Activated T-cell treated with anti-CD3 and anti-CD28 coated beads, Interleukin-2, amount 50 U/mL, for 72 hours (primary cell): ENCODE measurements around the gene LPP. TPM values are rescaled to one million over a fixed set of nuclear protein-coding genes. Genes with fewer than 3 reads are reported as not detected.

Experiments used
- ATAC-seq, 2 donors: fragments of 150-1000 bp; cut with Tn5 transposase; replicated peaks in 1 of 2; 2 replicates each; pipeline ENCODE4 v1.10.0; 2021; ENCODE audit warnings: moderate library complexity in 2 of 2, mild to moderate bottlenecking in 1 of 2
- DNase-seq, 2 donors: peaks; one replicate each; pipeline ENCODE4 v3.0.0; 2021 to 2022; ENCODE audit warnings: mixed read lengths in 1 of 2
- H3K27ac Mint-ChIP-seq: one replicate; pipeline ENCODE4 v1.8.0; 2022; ENCODE audit warnings: mild to moderate bottlenecking, moderate library complexity, mixed read lengths
- H3K27me3 Mint-ChIP-seq: one replicate; pipeline ENCODE4 v1.8.0; 2022; ENCODE audit warnings: low read depth, mixed read lengths
- H3K36me3 Mint-ChIP-seq, 2 donors: one replicate each; pipeline ENCODE4 v1.8.0; 2022; ENCODE audit warnings: mixed read lengths in 2 of 2, mild to moderate bottlenecking in 1 of 2; ENCODE audit not compliant: insufficient read depth in 2 of 2
- H3K4me1 Mint-ChIP-seq: one replicate; pipeline ENCODE4 v1.8.0; 2022; ENCODE audit warnings: low read depth, mixed read lengths
- H3K4me3 Mint-ChIP-seq, 2 donors: one replicate each; pipeline ENCODE4 v1.8.0; 2022; ENCODE audit warnings: mild to moderate bottlenecking in 2 of 2, mixed read lengths in 2 of 2, moderate library complexity in 2 of 2
- H3K9me3 Mint-ChIP-seq, 2 donors: one replicate each; pipeline ENCODE4 v1.8.0; 2022; ENCODE audit warnings: mixed read lengths in 2 of 2
- total RNA-seq, 2 donors: library from RNA; stranded (reverse); gene quantifications; one replicate each; pipeline ENCODE4 v1.2.3, GENCODE V29; 2022

Gene LPP
- total RNA-seq, 2 donors from 2014 or later = 50.4 to 67.7 TPM

DNA sequence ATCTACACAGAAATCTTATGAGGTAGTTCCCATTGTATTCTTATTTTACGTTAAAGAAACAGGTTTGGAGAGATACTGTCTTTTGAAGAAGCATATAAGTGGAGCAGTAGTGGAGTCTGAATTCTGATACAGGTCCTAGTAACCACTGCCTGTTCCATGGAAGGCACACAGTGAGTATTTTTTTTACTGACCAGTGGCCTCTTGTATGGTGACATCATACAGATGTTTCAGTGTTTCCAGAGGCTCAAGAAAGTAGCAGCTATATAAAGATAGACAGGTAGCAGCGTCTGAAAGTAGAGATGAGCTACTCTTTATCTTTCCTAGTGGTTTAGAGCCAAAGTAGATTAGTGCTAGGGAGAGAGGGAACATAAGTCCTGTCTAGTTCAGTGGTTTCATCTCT, 173.5 kb downstream of the LPP start:
- H3K9me3 Mint-ChIP-seq = peaks cover 0 to 3% of the 10 kb centered on the region in 2 donors
- H3K4me1 Mint-ChIP-seq = peaks cover 78% of the 10 kb centered on the region
- ATAC-seq (no peak), DNase-seq (no peak)
- H3K36me3 Mint-ChIP-seq = peaks cover 7 to 9% of the 10 kb centered on the region in 2 donors
- no peak overlapping the region for H3K4me3 Mint-ChIP-seq
- H3K27ac Mint-ChIP-seq = no peak overlapping the region
- no peaks in the 10 kb centered on the region for H3K27me3 Mint-ChIP-seq

DNA sequence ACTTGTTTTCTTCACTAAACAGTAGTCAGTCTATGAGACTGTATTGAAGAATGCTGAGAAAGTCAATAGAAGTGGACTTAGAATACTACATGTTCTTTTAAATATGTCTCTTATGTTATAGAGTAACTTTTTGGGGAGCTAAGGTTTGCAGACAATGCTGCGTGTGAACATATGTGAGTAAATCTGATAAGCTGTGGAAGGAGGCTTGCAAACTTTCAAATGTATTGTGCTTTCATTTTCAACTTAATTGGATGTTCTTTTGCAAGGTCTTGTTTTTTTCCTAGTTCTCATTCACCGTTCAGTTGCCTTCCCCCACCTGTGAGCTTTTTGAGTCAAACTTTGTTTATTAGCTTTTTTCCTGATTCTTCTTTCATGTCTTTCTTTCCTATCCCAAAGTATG, 176.2 kb downstream of the LPP start:
- DNase-seq = no peak
- no peaks in the 10 kb centered on the region for H3K27me3 Mint-ChIP-seq
- H3K4me3 Mint-ChIP-seq = peak overlapping the region; percentile 68 to 74
- peaks cover 51% of the 10 kb centered on the region for H3K4me1 Mint-ChIP-seq
- no peaks in the 10 kb centered on the region for H3K9me3 Mint-ChIP-seq
- H3K27ac Mint-ChIP-seq = no peak overlapping the region
- peaks cover 2 to 4% of the 10 kb centered on the region in 2 donors for H3K36me3 Mint-ChIP-seq
- peak; percentile 29 to 53 for ATAC-seq

DNA sequence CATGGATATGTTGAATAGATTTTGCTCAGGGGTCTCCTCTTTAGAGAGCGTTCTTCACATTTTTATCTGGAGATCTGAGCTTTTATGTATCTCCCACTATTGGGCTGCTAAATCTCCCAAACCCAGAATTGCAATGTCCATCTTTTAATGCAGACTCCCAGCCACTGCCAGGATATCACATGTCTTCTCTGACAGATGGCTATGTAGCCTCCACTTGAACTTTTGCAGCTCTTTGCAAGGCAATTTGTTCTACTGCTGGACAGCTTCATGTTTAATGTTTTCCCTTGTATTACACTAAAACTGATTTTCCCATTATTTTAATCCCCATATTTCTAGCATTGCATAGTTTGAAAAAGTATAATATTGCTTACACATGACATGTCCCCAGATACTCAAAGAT, 177.2 kb downstream of the LPP start:
- Mint-ChIP-seq H3K4me1 (peaks cover 40% of the 10 kb centered on the region), H3K9me3 (no peaks in the 10 kb centered on the region)

DNA sequence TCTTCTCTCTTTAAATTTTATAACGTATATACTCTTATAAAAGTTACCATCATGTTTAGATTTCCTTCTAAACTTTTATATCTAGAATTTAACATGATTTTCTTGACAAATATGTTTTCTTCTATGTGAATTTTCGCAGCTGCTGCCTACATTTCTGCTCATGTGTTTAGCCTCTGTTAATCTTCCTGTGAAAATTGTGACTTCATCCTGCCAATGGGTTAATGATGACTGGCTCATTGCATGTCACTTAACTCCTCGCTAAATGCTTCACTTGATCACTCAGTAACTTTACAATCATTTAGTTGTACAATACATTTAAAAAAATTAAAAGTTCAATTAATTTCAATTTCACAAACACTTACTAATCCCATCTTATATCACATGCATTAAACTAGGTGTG, 178.1 kb downstream of the LPP start:
- DNase-seq (no peak), ATAC-seq (no peak)
- Mint-ChIP-seq H3K9me3 (no peaks in the 10 kb centered on the region), H3K4me1 (peaks cover 35% of the 10 kb centered on the region), H3K27ac (no peak overlapping the region), H3K36me3 (peaks cover 2% of the 10 kb centered on the region in 2 donors), H3K4me3 (no peak overlapping the region), H3K27me3 (no peaks in the 10 kb centered on the region)

More for the DNA sequence above, 177.2 kb downstream of the LPP start:
- DNase-seq = no peak
- H3K27ac Mint-ChIP-seq = no peak overlapping the region
- H3K36me3 Mint-ChIP-seq = peaks cover 2% of the 10 kb centered on the region in 2 donors
- no peaks in the 10 kb centered on the region for H3K27me3 Mint-ChIP-seq
- ATAC-seq = no peak
- peak overlapping the region in 1 of 2 donors; percentile 11 for H3K4me3 Mint-ChIP-seq

DNA sequence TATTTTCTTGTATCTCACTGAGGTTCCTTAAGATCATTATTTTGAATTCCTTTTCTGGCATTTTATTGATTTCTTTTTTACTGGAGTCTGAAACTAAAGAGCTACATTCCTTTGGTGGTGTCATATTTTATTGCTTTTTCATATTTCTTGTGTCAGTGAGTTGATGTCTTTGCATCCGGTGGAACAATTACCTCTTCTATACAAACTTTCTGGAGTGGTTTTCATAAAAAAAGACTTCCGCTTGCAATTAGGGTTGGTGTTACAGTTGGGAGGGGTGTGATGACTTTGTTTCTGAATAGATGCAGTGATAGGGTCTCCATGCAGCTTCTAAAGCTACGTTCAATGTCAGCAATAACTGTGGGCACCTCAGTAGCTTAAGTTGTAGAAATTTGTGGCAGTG, 181.7 kb downstream of the LPP start:
- Mint-ChIP-seq H3K27ac (no peak overlapping the region), H3K27me3 (no peaks in the 10 kb centered on the region), H3K4me3 (no peak overlapping the region), H3K36me3 (peaks cover 2% of the 10 kb centered on the region in 2 donors), H3K9me3 (no peaks in the 10 kb centered on the region), H3K4me1 (peaks cover 48% of the 10 kb centered on the region)
- ATAC-seq (no peak), DNase-seq (no peak)

DNA sequence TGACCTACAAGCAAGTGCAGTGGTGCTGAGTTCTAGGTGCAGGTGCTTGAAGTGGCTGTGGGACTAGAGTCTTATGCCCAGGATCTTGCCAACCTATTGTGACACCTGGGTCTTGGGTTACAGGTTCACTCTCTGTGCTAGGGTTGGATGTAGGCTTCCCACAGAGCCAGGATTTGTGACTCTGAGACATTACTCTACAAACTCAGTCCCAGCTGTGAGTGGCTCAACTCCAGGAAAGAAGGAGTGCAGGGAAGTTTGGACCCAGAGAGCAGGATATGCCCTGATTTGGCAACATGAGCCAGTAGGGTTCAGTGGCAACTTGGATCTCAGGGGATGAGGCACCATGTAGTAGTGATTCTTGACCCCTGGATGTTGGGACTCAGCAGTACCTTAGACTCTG, 182.2 kb downstream of the LPP start:
- H3K27ac Mint-ChIP-seq = no peak overlapping the region
- peaks cover 2% of the 10 kb centered on the region in 2 donors for H3K36me3 Mint-ChIP-seq

DNA sequence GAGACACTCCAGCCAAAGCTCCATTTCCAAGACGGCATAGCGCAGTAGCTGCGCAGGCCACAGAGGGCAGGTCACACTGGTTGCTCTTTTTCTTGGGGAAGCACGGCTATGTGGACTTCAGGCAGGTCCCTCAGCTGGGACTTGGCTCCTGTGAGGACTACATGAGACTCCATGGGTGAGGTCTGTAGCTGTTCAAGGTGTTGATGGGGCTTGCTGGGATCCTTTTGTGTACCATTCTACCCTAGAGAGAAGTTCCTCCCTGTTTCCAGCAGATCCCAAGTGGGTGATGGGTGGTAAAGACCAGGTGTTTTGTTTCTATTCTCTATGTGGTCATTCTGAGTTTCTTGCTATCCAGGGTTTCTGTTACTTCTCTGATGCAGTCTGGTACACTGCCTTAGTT, 183.3 kb downstream of the LPP start:
- no peaks in the 10 kb centered on the region for H3K9me3 Mint-ChIP-seq
- no peaks in the 10 kb centered on the region for H3K27me3 Mint-ChIP-seq
- no peak overlapping the region for H3K27ac Mint-ChIP-seq
- H3K4me3 Mint-ChIP-seq = no peak overlapping the region
- H3K36me3 Mint-ChIP-seq = peaks cover 0 to 11% of the 10 kb centered on the region in 2 donors
- H3K4me1 Mint-ChIP-seq = peaks cover 48% of the 10 kb centered on the region
- ATAC-seq (no peak), DNase-seq (no peak)

More for the DNA sequence above, 182.2 kb downstream of the LPP start:
- DNase-seq = no peak
- no peaks in the 10 kb centered on the region for H3K9me3 Mint-ChIP-seq
- ATAC-seq = no peak
- H3K4me1 Mint-ChIP-seq = peaks cover 48% of the 10 kb centered on the region
- H3K4me3 Mint-ChIP-seq = no peak overlapping the region
- H3K27me3 Mint-ChIP-seq = no peaks in the 10 kb centered on the region

DNA sequence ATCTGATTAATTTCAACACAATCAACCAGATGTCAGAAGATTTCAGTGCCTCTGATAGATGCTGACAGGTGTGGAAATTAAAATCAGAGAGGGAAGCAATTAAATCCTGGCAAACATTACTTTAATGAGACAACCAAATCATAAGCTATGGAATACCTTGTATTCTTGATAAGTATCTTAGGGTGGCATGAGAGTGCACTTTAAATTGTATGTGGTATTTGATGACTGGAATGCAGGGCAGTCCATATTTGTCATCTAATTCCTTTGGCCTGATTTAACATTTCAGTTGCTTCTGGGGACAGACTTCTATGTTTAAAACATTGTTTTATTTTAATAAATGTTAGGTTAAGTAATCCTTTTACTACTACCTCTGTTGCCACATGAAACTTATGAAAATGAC, 184.1 kb downstream of the LPP start:
- Mint-ChIP-seq H3K36me3 (peaks cover 0 to 11% of the 10 kb centered on the region in 2 donors), H3K27me3 (no peaks in the 10 kb centered on the region), H3K9me3 (no peaks in the 10 kb centered on the region), H3K27ac (peak overlapping the region; percentile 40), H3K4me1 (peaks cover 50% of the 10 kb centered on the region), H3K4me3 (peak overlapping the region; percentile 48 to 63)
- no peak for ATAC-seq
- DNase-seq = no peak

DNA sequence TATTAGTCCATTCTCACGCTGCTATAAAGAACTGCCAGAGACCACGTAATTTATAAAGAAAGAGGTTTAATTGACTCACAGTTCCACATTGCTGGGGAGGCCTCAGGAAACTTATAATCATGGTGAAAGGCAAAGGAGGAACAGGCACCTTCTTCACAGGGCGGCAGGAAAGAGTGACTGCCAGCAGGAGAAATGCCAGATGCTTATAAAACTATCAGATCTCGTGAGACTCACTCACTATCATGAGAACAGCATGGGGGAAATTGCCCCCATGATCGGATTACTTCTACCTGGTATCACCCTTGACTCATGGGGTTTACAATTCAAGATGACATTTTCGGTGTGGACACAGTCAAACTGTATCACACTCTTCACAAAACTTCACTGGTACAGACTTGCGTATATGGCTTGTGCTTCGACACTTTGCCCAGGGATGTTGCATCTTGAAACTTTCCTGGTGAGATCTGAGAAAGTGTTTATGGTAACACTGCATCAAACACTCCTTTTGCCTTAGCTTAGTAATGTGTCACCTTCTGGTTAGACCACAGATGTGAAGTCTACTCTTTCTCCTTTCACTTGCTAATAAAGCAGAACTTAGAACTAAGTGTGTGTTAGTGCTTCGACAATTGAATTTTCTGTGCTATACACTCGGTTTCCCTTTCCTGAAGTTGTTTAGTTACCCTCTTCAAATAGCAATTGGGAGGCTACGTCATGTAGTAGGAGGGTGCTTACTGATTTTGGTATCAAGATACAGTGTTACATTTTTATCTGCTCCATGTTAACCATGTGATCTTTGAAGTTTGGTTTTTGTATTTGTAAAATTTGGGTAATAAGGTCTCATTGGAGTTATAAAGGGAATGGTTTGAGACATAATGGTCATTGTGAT, 185.7 kb downstream of the LPP start:
- DNase-seq = peak; percentile 66 to 69
- H3K4me3 Mint-ChIP-seq = peak overlapping the region; percentile 70 to 89
- H3K27me3 Mint-ChIP-seq = no peaks in the 10 kb centered on the region
- H3K36me3 Mint-ChIP-seq = peaks cover 0 to 11% of the 10 kb centered on the region in 2 donors
- peak overlapping the region; percentile 94 for H3K27ac Mint-ChIP-seq
- peaks cover 58% of the 10 kb centered on the region for H3K4me1 Mint-ChIP-seq
- peak; percentile 91 to 93 for ATAC-seq
- no peaks in the 10 kb centered on the region for H3K9me3 Mint-ChIP-seq

DNA sequence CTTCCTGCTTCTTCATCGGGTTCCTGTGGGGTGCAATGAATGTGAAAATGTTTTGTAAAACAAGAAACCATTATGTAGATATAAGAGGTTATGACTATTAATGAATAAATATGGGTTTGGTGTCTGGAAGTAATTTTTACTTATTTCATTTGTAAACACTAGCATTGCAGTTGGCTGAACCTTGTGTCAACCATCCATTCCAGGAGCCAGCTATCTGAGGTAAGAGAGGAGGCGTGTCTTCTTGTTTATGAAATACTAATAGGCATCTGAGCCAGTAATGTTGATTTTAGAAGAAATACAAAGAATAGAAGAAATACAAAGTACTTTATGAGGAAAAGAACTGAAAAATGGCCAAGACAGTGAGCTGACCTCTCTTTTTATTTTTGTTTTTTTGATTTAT, 187.5 kb downstream of the LPP start:
- Mint-ChIP-seq H3K27ac (no peak overlapping the region), H3K4me3 (peak overlapping the region in 1 of 2 donors; percentile 89)

DNA sequence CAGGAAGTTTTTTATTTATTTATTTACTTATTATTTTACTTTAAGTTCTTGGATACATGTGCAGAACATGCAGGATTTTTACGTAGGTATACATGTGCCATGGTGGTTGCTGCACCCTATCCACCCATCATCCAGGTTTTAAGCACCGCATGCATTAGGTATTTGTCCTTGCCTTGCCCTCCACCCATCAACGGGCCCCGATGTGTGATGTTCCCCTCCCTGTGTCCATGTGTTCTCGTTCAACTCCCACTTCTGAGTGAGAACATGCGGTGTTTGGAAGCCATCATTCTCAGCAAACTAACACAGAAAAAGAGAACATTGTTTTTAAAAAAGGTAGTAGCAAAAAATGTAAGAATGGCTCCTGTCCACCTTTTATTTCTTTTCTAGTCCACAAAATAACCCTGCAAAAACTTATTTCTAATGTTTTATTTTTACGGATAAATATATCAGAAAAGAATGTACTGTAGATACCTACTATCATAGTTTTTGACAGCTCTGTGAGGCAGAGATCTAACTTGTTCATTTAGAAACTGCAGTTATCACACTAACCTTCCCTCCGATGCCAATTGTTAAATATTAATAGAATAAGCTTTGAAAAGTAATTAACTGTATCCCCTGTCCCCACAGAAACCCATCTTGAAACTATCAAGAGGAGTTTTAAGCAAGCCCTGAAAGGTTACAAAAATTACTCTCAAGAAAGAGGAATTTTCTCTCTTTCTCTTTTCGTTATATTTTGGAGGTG, 189.2 kb downstream of the LPP start:
- Mint-ChIP-seq H3K36me3 (peaks cover 3 to 11% of the 10 kb centered on the region in 2 donors), H3K4me1 (peaks cover 43% of the 10 kb centered on the region), H3K9me3 (no peaks in the 10 kb centered on the region), H3K27me3 (no peaks in the 10 kb centered on the region), H3K4me3 (no peak overlapping the region), H3K27ac (no peak overlapping the region)
- ATAC-seq (no peak), DNase-seq (no peak)

More for the DNA sequence above, 187.5 kb downstream of the LPP start:
- ATAC-seq (no peak), DNase-seq (no peak)
- H3K27me3 Mint-ChIP-seq = no peaks in the 10 kb centered on the region
- H3K36me3 Mint-ChIP-seq = peaks cover 0 to 11% of the 10 kb centered on the region in 2 donors
- H3K4me1 Mint-ChIP-seq = peaks cover 58% of the 10 kb centered on the region
- no peaks in the 10 kb centered on the region for H3K9me3 Mint-ChIP-seq

DNA sequence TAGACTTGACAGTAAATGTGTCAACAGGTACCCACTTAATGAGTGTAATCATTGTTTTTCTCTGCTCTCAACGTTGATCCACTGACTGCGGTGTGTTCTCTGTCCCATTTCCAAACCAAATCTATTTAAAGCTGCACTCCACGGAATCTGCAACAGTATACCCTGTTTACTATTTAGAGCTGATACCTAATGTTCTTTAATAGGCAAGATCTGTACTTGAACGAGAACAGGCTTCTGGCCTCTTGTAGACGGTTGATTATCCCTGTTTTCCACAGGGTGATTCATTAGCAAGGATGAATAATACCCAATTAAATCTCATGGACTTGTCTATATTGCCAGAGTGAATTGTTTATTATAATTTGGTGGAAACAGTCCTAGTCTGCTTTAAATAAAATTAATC, 189.9 kb downstream of the LPP start:
- ATAC-seq = no peak
- Mint-ChIP-seq H3K4me1 (peaks cover 37% of the 10 kb centered on the region), H3K9me3 (no peaks in the 10 kb centered on the region), H3K27ac (no peak overlapping the region), H3K27me3 (no peaks in the 10 kb centered on the region), H3K4me3 (no peak overlapping the region), H3K36me3 (peaks cover 3 to 10% of the 10 kb centered on the region in 2 donors)
- DNase-seq = no peak

DNA sequence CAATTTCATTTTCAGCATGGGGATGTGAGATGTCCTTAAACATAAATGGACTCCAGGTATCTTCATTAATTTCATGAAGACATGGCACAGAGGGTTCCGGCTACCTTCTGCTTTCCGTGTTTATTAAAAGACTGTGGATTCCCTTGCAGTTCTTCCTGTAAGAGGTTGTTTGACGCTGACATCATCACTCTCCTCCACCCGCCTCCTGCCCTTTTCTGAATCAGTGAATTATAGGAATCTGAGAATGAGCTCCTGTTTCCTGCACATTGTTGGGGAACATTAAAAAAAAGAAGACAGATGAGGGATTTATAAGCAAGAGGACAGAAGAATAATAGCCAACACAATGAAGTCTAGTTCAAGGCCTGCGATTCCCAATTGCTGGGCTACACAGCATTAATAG, 191.3 kb downstream of the LPP start:
- ATAC-seq (no peak), DNase-seq (no peak)
- no peak overlapping the region for H3K27ac Mint-ChIP-seq
- H3K9me3 Mint-ChIP-seq = no peaks in the 10 kb centered on the region
- peaks cover 24% of the 10 kb centered on the region for H3K4me1 Mint-ChIP-seq
- H3K27me3 Mint-ChIP-seq = no peaks in the 10 kb centered on the region
- H3K36me3 Mint-ChIP-seq = peaks cover 3 to 9% of the 10 kb centered on the region in 2 donors
- no peak overlapping the region for H3K4me3 Mint-ChIP-seq
